Activated CD4-positive, alpha-beta T cell treated with anti-CD3 and anti-CD28 coated beads for 24 hours (primary cell): Measurements from ENCODE around the gene POLQ.
"Not testable (repeated sequence)": the region's sequence is repeated elsewhere in the genome, so short reads cannot be mapped to it uniquely, and the experiment has no call there.

Source experiments
- DNase-seq, 2 donors: peaks; one replicate each; pipeline ENCODE4 v3.0.0-alpha.2; 2020; ENCODE audit warnings: low read depth in 2 of 2

POLQ gene

DNA sequence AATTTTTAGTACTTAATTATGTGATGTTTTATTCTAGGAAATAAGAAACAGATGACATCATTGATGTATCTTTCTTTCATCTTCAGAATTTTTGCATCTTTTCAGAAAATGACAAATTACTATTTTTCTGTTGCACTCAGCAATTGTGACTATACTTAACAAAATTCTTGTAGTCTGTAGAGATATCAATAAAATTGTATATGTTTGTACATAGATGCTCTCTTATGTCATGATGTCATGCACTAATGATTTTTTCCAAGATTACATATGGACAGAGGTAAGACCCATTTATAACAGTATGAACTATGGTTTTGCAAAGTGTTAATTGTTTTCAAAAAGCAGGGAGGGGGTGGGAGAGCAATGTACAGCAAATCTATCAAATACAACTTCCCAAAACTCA is 121.2 kb downstream of the POLQ start:
- DNase-seq = no peak

DNA sequence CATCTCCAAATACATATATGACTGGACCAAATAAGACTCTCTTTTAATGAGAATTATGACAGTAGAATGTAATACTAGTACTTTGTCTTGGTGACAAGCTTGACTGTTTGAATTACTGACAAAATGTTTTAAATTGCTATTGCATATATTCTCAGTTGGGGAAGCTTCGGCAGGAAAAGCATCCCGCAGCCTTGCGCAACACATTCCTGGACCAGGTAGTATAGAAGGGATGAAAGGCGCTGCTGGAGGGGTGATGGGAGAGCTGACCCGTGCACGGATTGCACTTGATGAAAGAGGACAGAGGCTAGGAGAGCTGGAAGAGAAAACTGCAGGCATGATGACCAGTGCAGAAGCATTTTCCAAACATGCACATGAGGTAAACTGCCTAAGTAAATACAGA is 127.6 kb downstream of the POLQ start:
- no peak for DNase-seq

DNA sequence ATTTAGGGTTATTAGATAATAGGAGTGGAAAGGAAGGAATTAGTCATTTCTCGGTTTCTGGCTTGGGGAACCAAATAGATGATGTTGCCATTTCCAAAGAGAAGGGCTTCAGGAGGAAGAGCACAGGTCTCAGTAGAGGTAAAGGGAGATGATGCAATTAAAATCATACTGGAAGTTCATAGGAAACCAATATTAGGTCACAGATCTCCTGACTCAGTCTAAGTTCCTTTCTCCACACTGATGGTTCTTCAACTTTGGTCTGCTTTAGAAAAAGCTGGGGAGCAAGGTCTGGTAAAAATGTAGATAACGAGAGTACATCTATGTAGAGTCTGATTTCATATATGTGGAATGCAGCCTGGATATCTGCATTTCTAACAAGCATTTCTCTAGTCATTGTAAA is 130.9 kb downstream of the POLQ start:
- no peak for DNase-seq

DNA sequence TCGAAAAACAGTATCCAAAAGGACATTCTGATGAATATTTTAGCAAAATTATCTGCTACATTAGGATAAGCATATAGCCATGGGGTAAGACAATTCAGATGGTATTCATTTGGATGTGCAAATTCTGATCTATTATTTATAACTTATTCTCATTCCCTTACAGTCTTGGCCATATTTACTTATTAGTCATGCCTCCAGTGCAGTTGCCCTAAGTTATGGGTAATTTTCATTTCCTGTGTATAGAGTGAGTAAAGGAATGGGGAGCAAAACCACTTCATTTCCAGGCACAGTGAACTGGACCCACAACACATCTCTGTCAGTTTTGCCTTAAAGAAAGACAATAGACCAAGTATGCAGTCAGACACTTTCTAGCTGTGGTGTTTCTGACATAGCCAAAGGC is 134.3 kb downstream of the POLQ start:
- DNase-seq = no peak

DNA sequence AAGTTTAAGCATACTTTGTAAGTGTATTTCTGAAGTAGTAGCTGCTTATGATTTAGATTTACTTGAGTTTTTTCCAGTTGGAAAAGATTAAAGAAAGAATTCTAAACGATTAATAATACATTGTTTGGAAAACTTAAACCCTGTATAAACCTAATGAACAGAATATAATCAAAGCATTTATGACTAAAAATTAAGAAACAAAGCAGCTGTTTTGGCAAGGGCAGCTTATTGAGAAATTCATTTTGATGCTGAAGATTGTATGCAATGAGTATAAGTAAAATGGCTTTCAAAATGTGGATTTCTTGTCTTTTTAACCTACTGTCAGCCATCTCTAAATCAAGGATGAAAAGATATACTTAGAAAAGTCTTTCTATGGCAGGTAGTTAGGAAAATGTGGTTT is 140.2 kb downstream of the POLQ start:
- no peak for DNase-seq

DNA sequence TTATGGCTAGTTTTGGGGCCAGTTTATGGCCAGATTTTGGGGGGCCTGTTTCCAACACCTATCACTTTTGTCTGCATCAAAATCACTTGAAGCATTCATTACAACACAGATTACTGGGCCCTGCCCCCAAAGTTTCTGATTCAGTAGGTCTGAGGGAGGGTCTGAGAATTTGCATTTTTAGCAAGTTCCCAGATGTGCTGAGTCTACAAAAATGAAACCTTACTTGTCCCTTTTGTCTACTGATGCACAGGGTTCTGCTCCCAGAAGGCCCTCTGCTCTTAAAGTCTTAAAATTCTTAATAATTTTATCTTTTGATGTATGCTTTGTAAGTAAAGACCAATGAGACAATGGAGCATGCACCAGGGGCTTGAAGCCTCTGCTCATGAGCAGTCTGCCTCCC is 146.0 kb downstream of the POLQ start:
- DNase-seq = no peak

DNA sequence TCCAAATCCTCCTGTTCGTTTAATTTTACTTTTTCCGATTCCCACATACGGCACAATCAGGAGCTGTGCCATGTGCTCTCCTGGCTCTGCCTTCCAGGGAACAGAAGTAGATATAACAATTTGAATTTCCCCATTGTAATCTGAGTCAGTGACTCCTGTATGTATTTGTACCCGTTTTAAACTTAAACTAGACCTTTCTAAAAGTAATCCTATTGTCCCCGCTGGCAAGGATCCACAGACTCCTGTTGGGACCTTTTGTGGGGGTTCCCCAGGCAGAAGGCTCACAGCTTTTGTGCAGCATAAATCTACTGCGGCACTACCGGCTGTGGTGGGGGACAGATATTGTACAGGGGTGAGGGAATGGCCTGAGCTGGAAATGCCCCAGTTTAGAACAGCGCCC is 147.7 kb downstream of the POLQ start:
- DNase-seq = not testable (repeated sequence)

DNA sequence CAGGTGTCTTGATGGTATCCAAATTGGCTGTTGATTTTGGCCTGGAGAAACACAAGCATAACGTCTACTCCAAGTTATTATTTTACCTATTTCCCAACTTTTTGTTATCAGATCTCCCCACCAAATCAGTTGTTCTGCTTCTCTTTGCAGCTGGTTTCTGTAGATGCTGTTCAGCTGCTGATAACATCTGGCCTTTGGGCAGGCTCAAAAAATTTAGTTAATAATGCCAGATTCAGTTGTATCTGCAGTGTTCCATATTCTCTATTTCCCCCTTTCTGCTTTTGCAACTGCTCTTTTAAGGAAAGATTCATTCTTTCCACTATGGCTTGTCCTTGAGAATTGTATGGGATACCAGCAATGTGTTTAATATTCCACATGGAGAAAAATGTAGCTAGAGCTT is 149.8 kb downstream of the POLQ start:
- not testable (repeated sequence) for DNase-seq

DNA sequence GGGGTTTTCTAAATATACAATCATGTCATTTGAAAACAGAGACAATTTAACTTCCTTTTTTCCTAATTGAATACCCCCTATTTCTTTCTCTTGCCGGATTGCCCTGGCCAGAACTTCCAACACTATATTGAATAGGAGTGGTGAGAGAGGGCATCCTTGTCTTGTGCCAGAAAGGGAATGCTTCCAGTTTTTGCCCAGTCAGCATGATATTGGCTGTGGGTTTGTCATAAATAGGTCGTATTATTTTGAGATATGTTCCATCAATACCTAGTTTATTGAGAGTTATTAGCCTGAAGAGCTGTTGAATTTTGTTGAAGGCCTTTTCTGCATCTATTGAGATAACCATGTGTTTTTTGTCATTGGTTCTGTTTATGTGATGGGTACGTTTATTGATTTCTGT is 157.5 kb downstream of the POLQ start:
- not testable (repeated sequence) for DNase-seq
